H7 (cell line): Measurements from ENCODE around the gene SLC7A10. TPM values are rescaled to one million over a fixed set of nuclear protein-coding genes. Genes with fewer than 3 reads are reported as not detected.

Experiments used
- DNase-seq: peaks from one replicate; pipeline ENCODE4 v3.0.0; 2012
- H3K27me3 ChIP-seq: 2 replicates; pipeline ENCODE4 v1.6.0; 2011; ENCODE audit warnings: mild to moderate bottlenecking, low read length; ENCODE audit not compliant: control insufficient read depth, insufficient read depth
- H3K36me3 ChIP-seq: replicated peaks from 2 replicates; pipeline ENCODE4 v1.5.1; 2011; ENCODE audit warnings: low read length; ENCODE audit not compliant: control insufficient read depth, insufficient read depth
- H3K4me3 ChIP-seq: 2 replicates; pipeline ENCODE4 v1.5.1; 2011; ENCODE audit warnings: low read depth, mild to moderate bottlenecking, control low read depth, low read length, moderate library complexity; ENCODE audit not compliant: insufficient read depth
- total RNA-seq: library from RNA; depleted of rRNA; stranded (reverse); fragments of >200 nt; shearing (Covaris generic); gene quantifications from 2 replicates; pipeline ENCODE4 v1.2.3, GENCODE V29; 2014

The SLC7A10 gene
- total RNA-seq, 1 experiment from 2014 or later = 3.0 TPM

DNA sequence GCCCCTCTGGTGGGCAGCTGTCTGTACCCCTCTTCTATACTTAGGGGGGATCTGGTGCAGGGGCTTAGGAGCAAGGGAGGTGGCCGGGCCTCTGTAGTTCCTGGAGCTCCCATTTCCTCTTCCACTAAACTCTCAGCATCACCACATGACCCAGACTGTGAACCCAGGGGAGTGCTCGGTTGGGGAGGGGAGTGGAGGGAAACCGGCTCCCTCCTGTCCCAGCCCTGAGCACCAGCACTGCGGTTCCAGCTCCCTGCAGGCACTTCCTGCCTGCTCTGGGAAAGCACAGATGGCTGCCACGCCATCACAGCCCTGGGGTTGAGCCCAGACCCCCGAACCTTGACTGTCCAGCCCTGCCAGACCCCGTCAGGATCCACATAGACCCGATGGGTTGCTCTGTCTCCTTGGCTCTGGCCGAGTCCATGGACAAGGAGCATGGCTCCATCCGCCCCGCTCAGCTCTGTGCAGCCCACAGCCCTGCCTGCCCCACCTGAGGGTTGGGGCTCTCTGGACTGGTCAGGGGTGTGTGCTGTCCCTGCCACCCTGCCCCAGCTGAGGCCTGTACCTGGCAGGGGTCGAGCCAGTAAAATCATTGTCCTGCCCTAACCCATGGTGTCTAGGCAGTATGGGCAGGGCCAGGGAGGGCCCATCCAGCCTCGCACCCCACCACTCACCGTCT is 36.0 kb upstream of the SLC7A10 start:
- H3K4me3 ChIP-seq = no peak overlapping the region
- no peaks in the 10 kb centered on the region for H3K27me3 ChIP-seq
- no peak for DNase-seq
- H3K36me3 ChIP-seq = no peaks in the 10 kb centered on the region

DNA sequence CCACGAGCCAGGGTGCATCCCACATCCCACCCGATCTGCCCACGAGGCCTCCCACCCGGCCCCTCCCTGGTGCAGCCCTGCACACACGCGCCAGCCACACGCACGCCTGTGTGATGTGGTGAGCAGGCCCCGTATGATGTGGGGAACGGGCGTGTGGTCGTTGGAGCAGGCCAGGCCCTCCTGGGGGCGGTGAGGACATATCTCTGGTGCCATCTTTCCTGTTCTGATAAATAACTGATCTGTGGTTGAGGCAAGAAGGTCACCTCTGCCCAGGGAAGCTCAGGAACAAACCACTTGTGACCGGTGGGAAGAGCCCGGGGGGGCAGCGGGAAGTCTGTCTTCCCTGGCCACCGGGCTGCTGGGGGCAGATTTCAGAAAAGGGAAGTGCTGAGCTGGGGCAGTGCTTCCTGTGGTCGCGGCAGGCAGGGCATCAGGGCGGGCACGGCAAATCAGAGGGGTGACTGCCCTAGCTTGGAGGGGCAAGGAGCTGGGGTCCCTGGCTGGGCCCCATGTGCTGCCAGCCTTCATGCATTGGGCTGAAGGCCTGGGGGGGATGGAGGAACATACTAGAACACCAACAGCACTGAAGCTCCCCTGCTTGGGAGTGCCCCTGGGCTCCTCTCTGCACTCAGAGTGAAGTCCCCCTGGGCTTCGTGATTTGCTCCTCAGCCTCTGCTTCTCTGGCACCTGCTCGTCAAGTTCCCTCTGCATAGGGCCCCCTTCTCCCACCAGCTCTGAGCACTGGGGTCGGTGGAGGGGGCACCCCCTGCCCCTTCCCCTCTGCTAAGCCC is 35.2 kb upstream of the SLC7A10 start:
- no peaks in the 10 kb centered on the region for H3K27me3 ChIP-seq
- no peak for DNase-seq
- H3K36me3 ChIP-seq = no peaks in the 10 kb centered on the region
- H3K4me3 ChIP-seq = no peak overlapping the region

DNA sequence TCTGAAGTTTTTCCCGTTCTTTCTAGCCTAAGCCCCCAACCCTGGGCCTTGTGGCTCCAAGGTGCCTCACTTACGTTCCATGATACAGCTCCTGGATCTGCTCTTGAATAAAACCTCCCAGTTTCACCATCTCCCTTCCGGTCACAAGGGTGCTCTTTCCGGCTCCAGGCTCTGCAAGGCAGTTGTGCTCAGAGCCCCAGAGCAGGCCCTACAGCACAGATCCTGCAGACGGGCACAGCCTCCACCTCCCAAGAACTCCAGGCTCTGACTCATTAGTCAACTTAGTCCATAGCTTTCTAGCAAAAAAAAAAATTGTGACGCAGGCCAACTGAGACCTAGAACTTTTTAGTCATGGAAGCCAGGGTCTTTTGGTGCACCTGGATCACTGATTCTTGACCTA is 33.9 kb upstream of the SLC7A10 start:
- no peak overlapping the region for H3K4me3 ChIP-seq
- H3K36me3 ChIP-seq = no peaks in the 10 kb centered on the region
- H3K27me3 ChIP-seq = no peaks in the 10 kb centered on the region
- DNase-seq = no peak

DNA sequence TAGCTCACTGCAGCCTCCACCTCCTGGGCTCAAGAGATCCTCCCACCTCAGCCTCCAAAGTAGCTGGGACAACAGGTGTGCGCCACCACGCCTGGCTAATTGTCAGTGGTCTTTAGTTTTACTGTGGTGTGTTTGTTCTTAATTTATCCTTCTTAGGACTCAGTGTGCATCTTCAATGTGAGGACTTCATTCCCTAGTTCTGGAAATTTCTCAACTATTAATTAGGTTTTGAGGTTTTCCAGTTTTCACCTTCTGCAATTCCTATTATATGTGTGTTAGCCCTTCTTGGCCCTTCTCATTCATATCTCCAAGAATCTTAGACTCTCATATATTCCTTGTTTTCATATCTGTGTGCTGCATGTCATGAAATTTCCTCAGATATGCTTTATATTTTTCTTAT is 32.2 kb upstream of the SLC7A10 start:
- no peaks in the 10 kb centered on the region for H3K36me3 ChIP-seq
- H3K27me3 ChIP-seq = no peaks in the 10 kb centered on the region
- no peak overlapping the region for H3K4me3 ChIP-seq
- DNase-seq = no peak

DNA sequence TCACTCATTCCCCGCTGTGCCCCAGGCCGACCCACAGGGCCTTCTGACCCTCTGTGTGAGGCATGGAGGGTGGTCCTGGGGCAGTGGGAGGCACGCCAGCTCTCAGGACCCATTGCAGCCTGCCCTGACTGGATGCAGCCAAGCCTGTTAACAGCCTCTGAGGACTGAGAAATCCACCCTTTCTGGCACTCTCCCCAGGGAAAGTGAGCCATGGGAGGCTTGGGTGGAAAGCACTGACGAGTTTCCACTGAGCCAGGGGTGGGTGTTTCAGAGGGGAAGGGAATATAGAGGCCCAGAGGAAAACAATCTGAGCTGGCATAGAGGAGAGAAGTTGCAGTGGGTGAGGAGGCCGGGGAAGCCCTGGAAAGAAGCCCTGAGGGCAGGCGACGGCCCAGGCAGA is 30.6 kb upstream of the SLC7A10 start:
- H3K36me3 ChIP-seq = no peaks in the 10 kb centered on the region
- H3K4me3 ChIP-seq = no peak overlapping the region
- H3K27me3 ChIP-seq = no peaks in the 10 kb centered on the region
- no peak for DNase-seq

DNA sequence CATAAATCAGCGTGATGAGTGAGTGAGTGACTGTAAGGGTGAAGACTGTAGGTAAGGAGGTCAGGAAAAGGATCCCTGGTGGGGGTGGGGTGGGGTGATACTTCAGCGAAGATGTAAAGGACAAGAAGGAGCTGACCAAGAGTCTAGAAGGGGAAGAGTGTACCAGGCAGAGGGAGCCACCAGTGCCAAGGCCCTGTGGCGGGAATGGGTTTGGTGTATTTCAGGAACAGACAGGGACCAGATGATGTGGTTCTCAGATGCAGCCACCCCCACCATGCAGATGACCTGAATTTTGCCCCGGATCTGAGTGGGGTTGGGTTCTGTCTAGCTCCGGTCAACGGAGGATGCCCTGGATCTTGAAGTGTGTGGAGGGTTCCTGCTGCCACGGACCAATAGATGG is 30.1 kb upstream of the SLC7A10 start:
- H3K27me3 ChIP-seq = no peaks in the 10 kb centered on the region
- DNase-seq = no peak
- no peak overlapping the region for H3K4me3 ChIP-seq
- H3K36me3 ChIP-seq = no peaks in the 10 kb centered on the region

DNA sequence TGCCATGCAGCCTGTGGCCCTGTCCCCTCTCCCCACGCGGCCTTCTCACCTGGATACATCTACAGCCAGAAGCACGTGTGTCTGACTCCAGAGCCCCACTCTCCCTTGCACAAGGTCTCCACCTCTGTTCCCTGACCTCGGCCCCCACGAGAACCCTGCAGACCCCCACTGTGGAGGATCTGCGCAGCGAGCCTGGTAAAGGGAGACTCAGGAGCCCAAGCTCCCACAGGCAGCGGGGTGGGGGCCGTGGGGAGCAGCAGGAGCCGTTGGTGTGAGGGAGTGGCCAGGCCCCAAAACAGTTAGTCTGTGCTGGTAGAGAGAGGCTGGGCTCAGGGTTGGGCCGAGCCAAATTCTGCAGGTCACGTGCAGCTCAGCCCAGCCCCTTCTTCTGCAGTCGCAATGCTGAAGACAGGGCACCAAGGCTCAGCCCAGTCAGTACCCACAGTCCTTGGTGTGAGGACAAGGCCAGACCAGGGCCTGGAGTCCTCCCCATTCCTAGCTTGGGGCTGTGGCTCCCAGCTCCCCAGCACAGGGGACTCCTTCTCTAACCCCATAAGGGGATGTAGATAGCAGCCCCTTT is 28.7 kb upstream of the SLC7A10 start:
- no peak overlapping the region for H3K4me3 ChIP-seq
- DNase-seq = peak; percentile 50
- no peaks in the 10 kb centered on the region for H3K36me3 ChIP-seq
- H3K27me3 ChIP-seq = no peaks in the 10 kb centered on the region

DNA sequence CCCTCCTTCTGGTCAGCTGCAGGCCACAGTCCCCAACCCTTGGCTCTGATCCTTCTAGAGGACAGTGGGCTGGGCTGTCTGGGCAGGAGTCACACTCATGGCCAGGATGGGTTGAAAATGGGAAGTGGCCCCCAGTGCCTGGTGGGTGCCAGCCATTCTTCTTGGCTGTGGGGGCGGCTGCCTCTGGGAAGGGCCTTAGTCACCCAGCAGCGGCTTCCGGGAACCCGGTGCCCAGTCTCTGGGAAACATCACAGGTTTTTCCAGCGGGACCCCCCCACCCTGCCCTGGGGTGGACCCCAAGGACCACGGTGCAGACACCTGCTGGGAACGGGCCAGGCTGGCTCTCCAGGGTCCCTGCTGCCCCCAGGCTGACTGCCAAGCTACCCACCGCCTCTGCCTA is 27.3 kb upstream of the SLC7A10 start:
- H3K4me3 ChIP-seq = no peak overlapping the region
- DNase-seq = no peak

DNA sequence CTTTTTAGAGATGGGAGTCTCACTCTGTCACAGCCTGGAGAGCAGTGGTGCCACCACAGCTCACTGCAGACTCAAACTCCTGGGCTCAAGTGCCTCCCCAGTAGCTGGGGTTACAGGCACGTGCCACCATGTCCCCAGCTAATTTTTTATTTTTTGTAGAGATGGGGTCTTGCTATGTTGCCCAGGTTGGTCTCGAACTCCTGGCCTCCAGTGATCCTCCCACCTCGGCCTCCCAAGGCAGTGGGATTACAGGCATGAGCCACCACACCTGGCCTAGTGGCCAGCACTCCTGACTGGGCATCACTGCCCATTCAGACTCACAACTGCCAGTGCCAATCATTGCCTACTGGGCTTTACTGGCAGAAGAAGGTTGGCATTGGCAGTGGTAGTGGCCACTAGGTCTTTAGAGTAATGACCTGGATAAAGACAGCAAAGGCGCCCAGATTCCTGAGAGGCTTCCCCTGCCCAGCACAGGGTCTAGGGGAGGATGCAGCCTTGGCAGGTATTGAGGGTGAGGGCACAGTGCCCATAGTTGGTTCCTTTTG is 26.8 kb upstream of the SLC7A10 start:
- Histone ChIP-seq H3K36me3 (no peaks in the 10 kb centered on the region), H3K27me3 (no peaks in the 10 kb centered on the region), H3K4me3 (no peak overlapping the region)
- no peak for DNase-seq

More for the DNA sequence above, 27.3 kb upstream of the SLC7A10 start:
- no peaks in the 10 kb centered on the region for H3K36me3 ChIP-seq
- H3K27me3 ChIP-seq = no peaks in the 10 kb centered on the region

DNA sequence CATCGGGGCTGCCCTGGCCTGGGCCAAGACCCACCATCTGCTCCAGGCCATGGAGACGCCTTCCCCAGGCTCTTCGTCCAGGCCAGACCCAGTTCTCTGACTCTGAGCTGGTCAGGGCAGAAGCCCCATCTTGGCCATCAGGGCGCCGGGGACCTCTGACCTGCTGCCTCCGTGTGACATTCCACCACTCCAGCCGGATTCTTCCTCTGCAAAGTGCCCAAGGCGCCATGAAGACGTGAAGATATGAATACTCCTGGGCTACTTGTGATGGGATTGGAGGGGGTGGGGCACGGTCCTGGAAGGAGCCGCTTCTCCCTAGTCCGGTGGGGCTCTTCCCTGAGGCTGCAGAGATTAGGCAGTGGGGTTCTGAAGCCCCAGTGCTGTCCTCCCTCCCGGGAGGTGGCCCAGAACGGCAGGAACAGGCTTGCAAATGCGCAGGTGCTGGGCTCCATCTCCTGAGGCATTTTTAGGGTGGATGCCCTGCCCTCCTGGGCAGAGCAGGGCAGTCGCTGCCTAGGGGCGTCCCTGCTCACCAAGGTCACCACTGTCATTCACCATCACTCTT is 26.0 kb upstream of the SLC7A10 start:
- H3K27me3 ChIP-seq = no peaks in the 10 kb centered on the region
- DNase-seq = peak; percentile 57

DNA sequence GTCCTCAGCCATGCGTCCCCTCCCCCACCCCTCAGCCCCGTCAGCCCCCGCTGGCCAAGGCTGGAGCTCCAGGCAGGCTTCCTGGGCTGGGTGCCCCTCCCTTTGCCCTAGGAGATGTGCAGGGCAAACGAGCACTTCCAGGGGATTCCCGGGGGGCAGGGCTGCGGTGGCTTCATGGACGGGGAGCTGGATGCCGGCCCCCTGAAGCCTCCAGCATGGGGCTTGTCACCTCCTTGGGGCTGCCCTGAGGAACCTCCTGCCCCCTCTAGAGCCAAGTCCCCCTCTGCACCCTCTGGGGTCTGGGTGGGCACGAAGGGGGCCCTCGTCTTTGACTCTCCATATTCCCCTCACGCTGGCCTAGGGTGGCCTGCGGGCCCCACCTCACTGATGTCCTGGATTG is 25.4 kb upstream of the SLC7A10 start:
- H3K4me3 ChIP-seq = no peak overlapping the region
- H3K27me3 ChIP-seq = no peaks in the 10 kb centered on the region
- peak; percentile 74 for DNase-seq
- no peaks in the 10 kb centered on the region for H3K36me3 ChIP-seq

More for the DNA sequence above, 26.0 kb upstream of the SLC7A10 start:
- no peaks in the 10 kb centered on the region for H3K36me3 ChIP-seq
- no peak overlapping the region for H3K4me3 ChIP-seq

DNA sequence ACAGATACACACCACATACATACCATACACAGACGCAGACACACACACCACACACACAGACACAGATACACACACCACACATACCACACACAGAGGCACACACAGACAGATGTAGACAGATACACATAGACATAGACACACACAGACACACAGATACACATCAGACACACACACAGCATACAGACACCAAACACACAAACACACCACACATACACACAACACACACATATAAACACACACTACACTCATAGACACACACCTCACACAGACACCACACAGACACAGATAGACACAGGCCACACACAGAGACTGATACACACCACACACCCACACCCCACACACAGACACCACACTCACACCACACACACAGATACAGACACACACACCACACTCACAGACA is 24.9 kb upstream of the SLC7A10 start:
- H3K36me3 ChIP-seq = no peaks in the 10 kb centered on the region
- no peak for DNase-seq
- no peaks in the 10 kb centered on the region for H3K27me3 ChIP-seq
- H3K4me3 ChIP-seq = no peak overlapping the region

DNA sequence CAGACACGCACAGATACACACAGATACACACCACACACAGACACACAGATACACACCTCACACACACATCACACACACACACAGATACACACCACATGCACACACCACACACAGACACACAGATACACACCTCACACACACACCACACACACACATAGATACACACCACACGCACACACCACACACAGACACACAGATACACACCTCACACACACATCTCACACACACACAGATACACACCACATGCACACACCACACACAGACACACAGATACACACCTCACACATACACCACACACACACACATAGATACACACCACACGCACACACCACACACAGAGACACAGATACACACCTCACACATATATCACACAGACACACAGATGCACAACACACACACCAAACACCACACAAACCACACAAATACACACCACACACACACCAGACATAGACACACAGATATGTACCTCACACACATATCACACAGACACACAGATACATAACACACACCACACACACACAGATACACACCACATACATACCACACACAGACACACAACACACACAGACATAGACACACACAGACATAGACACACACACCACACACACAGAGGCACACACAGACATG is 24.2 kb upstream of the SLC7A10 start:
- DNase-seq = no peak
- H3K36me3 ChIP-seq = no peaks in the 10 kb centered on the region
- H3K4me3 ChIP-seq = no peak overlapping the region
- H3K27me3 ChIP-seq = no peaks in the 10 kb centered on the region

DNA sequence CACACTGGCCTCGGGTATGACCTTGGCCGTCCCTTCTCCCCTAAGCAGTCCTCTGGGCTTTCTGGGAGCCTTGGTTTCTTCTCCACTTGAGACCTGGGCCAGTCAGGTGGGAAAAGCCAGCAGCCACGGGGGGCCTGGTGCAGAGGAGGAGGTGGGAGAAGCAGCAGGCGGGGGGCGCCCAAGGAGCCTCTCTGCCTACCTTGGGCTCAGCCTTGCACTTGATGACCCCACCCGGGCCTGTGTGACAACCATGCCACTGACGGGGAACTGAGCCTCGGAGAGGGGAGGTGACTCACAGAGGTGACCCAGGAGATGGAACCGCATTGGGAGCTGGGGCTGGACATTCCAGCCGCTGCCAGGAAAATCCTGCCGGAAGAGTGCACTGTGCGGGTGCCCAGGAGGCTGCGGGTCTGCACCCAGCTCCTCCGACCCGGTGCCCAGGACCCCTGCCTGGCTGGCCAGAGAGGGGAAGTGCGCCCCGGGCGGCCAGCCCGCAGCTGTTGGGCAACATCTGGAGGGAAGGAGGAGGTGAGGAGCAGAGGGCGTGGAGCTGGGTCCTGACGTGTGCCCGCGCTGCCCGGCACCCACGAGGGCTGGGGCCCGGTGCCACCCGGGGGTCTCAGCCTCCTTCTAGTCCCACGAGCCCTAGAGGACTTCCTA is 23.4 kb upstream of the SLC7A10 start:
- H3K27me3 ChIP-seq = no peaks in the 10 kb centered on the region
- H3K4me3 ChIP-seq = no peak overlapping the region
- H3K36me3 ChIP-seq = no peaks in the 10 kb centered on the region
- DNase-seq = peak; percentile 74
